ENCODE data around the gene PHC3.
"Not testable (repeated sequence)": the region's sequence is repeated elsewhere in the genome, so short reads cannot be mapped to it uniquely, and the experiment has no call there.

Gene PHC3

GRCh38 chr3:170180908-170181885 is at the start of gene PHC3:
PHC3 (minus strand) TSS chr3:170181733; CDS start chr3:170181715, 18 bp downstream.
- DNase-seq = peak; percentile 94

DNA sequence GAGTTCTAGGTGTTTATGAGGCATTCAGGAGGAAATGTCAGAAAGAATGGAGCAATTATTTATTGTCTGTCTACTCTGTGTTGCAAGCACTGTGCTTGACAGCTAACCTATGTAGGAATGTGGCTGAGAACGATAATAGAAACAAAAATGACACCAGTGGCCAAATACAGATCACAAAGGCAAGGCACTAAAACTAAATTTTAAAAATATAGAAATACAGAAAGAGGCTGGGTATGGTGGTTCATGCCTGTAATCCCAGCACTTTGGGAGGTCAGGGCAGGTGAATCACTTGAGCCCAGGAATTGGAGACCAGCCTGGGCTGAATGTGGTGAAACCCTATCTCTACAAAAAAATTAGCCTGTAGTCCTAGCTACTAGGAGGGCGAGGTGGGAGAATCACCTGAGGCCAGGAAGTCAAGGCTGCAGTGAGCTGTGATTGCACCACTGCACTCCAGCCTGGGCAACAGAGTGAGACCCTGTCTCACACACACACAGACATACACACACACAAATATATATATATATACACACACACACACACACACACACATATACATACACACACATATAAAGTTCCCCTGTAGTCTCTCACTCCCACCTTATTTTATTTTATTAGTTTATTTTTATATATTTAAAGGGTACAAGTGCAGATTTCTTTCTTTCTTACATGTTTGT is 46.7 kb upstream of the PHC3 start:
- DNase-seq = no peak

DNA sequence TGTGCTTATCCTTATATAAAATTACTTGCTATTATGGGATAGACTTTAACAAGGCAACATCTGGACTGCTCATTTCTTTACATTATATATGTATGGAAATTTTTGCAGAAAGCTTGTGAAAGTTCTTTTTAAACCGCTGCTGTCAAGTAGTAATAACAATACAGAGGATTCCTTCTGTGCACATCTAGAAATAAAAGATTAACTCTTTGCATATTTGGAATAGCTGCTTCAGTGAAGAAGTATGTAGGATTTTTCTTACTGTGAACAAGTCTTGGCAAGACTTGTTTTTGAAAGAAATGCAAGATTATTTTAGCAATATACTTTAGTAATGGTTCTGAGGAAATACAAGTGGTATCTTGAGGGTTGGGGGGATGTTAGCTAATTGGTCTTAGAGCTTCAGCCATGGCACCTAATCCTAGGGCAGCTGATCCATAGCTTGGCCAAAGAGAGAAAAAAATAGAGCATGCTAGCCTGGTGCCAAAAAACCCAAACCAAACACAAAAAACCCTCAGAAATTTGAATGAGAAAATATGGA is 45.0 kb upstream of the PHC3 start:
- DNase-seq = no peak

DNA sequence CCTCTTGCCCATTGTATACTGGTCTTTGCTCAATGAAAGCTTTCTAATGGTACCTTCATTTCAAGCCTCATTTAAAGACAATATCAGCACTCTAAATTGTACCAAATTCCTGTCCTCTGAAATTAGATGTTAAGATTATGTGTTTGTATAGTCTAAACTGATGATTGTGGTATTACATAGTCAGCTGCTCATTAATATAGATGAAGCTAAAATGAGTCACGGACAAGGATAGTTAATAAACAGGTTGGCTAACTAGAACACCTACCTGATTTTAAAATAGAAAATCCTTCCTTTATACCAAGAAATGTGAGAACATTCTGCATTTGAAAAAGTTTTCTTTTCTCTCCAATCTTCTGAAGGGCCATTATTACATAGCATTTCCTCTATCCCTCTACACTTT is 43.6 kb upstream of the PHC3 start:
- DNase-seq = no peak

- DNase-seq = peak; percentile 52
These were observed 41.4 kb upstream of the PHC3 start for GRCh38 chr3:170222647-170223541.

GRCh38 chr3:170221924-170222646 is 40.6 kb upstream of the PHC3 start, which contains the start of gene PRKCI:
PRKCI (plus strand) TSS chr3:170222424; CDS start chr3:170222670, 246 bp downstream.
- peak; percentile 92 for DNase-seq

DNA sequence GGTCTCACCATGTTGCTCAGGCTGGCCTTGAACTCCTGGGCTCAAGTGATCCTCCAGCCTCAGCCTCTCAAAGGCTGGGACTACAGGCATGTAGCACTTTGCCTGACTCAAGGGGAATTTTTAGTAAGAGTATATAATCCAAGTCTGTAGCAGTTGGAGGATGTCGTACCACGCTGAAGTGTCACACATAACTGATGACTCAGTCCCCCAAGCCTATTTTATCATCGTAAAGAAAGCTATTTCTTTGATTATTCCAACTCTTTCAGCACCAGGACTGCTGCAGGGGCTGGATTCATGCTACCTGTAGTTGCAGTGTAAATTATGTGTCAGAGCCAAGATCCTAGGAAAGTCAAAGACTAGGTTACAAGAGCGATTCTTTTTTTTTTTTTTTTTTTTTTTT is 39.3 kb upstream of the PHC3 start:
- no peak for DNase-seq

DNA sequence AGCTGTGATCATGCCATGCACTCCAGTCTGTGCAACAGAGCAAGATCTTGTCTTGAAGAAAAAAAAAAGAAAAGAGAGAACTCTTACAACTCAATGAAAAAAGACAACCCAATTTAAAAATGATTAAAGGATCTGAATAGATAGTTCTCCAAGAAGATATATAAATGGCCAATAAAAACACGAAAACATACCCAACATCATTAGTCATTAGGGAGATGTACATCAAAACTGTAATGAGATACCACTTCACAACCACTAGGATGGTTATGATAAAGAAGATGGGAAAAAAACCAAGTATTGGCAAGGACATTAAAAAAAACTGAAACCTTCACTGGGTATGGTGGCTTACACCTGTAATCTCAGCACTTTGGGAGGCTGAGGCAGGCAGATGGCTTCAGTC is 38.3 kb upstream of the PHC3 start:
- DNase-seq = no peak

GRCh38 chr3:170211668-170212067 is 30.1 kb upstream of the PHC3 start:
- DNase-seq = no peak

DNA sequence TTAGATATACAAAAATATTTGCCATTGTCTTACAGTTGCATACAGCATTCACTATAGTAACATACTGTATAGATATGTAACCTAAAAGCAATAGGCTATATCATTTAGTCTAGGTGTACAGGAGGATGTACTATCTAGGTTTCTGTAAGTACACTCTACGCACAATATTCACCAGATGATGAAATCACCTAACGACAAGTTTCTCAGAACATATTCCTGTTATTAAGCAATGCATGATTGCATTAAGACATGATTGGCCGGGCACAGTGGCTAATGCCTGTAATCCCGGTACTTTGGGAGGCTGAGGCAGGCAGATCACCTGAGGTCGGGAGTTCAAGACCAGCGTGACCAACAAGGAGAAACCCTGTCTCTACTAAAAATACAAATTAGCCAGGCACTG is 26.2 kb upstream of the PHC3 start:
- no peak for DNase-seq

- DNase-seq = not testable (repeated sequence)
These were observed 24.7 kb upstream of the PHC3 start for GRCh38 chr3:170206164-170206762.

DNA sequence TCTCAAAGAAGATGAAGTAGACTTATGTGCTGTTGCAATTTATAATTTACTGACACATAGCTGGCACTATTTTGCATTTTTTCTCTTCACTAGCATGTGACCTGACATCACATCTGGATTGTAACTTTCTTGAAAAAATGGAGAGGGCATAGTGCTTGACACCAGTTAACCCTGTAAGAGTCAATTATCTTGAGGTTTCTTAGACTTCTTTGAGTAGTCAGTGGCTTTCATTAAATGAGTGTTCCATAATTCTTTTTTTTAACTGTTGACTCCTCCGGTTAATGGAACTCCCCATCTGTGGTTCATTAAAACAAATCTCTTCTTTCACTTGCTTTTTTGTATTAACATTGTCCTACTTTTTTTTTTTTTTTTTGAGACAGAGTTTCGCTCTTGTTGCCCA is 23.8 kb upstream of the PHC3 start:
- DNase-seq = no peak

DNA sequence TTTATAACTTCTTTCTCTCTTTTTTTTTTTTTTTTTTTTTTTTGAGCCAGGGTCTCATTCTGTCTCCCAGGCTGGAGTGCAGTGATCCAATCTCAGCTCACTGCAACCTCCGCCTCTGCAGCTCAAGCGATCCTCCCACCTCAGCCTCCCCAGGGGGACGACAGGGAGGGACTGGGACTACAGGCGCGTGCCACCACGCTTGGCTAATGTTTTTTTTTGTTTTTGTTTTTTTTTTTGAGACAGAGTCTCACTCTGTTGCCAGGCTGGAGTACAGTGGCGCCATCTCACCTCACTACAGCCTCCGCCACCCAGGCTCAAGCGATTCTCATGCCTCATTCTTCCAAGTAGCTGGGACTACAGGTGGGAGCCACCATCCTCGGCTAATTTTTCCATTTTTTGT is 23.0 kb upstream of the PHC3 start:
- DNase-seq = no peak

DNA sequence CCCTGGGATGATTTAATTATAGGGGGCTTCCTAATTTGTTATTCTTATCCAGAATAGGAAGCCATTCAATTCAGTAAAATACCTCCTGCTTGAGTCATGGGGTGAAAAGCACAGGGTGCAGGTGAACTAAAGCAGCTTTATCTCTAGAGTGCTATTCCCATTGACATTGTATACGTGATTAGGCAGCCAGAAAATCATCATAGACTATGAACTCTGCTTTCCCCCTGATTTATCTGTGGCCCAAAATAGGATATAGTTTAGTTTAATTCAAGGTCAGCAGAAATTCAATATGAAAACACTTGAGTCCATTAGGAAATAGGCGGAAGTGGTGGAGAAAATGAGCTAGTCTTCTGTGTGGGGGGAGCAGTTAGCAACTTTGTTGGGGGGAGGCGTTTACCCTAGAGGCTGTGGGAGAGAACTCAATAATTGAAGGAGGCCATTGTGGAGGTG is 22.5 kb upstream of the PHC3 start:
- DNase-seq = no peak

GRCh38 chr3:170203457-170203856 is 21.9 kb upstream of the PHC3 start:
- no peak for DNase-seq

DNA sequence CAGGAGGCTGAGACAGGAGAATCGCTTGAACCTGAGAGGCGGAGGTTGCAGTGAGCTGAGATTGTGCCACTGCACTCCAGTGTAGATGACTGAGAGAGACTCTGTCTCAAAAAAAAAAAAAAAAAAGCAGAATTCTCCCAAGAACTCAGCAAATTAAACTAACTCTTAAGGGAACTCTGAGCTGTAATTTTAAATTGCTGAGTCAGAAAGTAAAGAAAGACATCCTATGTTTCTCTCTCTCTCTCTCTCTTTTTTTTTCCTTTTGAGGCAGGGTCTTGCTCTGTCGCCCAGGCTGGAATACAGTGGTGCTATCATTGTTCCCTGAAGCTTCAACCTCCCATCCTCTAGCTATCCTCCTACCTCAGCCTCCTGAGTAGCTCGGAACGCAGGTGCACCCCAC is 20.0 kb upstream of the PHC3 start:
- DNase-seq = no peak

- DNase-seq = no peak
These were observed 19.5 kb upstream of the PHC3 start for GRCh38 chr3:170200987-170201386.

GRCh38 chr3:170196833-170197232 is 15.3 kb upstream of the PHC3 start:
- no peak for DNase-seq

- not testable (repeated sequence) for DNase-seq
These were observed 14.2 kb upstream of the PHC3 start for GRCh38 chr3:170195759-170196158.

GRCh38 chr3:170189398-170190256 is 8.1 kb upstream of the PHC3 start:
- DNase-seq = no peak

Data from CD4-positive, alpha-beta T cell treated with Interleukin-17A for 1 hour (primary cell).